Endothelial cell of umbilical vein (primary cell): Measurements from ENCODE around the gene CAMK2B.

Experiments used
- EZH2 ChIP-seq: IDR thresholded peaks from 2 replicates; pipeline ENCODE4 v1.6.1; 2012; ENCODE audit warnings: borderline replicate concordance, low read depth, mild to moderate bottlenecking, moderate library complexity, low read length, inconsistent platforms; ENCODE audit not compliant: severe bottlenecking
- FOS ChIP-seq: IDR thresholded peaks from 2 replicates; pipeline ENCODE4 v1.6.1; 2011; ENCODE audit warnings: mild to moderate bottlenecking, low read length, moderate library complexity, borderline replicate concordance; ENCODE audit not compliant: insufficient read depth
- GATA2 ChIP-seq: IDR thresholded peaks from 2 replicates; pipeline ENCODE4 v1.7.0; 2011; ENCODE audit warnings: low read depth, mild to moderate bottlenecking, moderate library complexity, mixed read lengths, low read length; ENCODE audit not compliant: insufficient read length, insufficient read depth
- JUN ChIP-seq: IDR thresholded peaks from 2 replicates; pipeline ENCODE4 v1.6.1; 2011; ENCODE audit warnings: borderline replicate concordance, low read depth; ENCODE audit not compliant: insufficient read length, insufficient read depth
- MAX ChIP-seq: IDR thresholded peaks from 2 replicates; pipeline ENCODE4 v1.6.1; 2011; ENCODE audit not compliant: insufficient read depth, insufficient read length
- MYC ChIP-seq: IDR thresholded peaks from one replicate; pipeline ENCODE4 v1.6.1; 2011; ENCODE audit warnings: mild to moderate bottlenecking, low read depth, low read length
- POLR2A ChIP-seq: IDR thresholded peaks from 2 replicates; pipeline ENCODE4 v1.6.1; 2012; ENCODE audit warnings: low read depth, mild to moderate bottlenecking, control low read depth, low read length
- POLR2AphosphoS5 ChIP-seq: IDR thresholded peaks from 2 replicates; pipeline ENCODE4 v1.6.1; 2012; ENCODE audit warnings: low read depth, mild to moderate bottlenecking, control low read depth, low read length, moderate library complexity; ENCODE audit not compliant: insufficient read depth
- TF ChIP-seq, protein P1 (sequence below), 2 donors: IDR thresholded peaks; 1 replicate in 1 of 2; 2 replicates in 1 of 2; pipeline ENCODE4 v1.5.1; 2011; ENCODE audit warnings: low read length in 2 of 2, mild to moderate bottlenecking in 2 of 2, moderate library complexity in 2 of 2, control low read depth in 1 of 2, inconsistent platforms in 1 of 2, low read depth in 1 of 2; ENCODE audit not compliant: insufficient read depth in 1 of 2; ENCODE audit errors: extremely low read depth in 1 of 2

DNA sequence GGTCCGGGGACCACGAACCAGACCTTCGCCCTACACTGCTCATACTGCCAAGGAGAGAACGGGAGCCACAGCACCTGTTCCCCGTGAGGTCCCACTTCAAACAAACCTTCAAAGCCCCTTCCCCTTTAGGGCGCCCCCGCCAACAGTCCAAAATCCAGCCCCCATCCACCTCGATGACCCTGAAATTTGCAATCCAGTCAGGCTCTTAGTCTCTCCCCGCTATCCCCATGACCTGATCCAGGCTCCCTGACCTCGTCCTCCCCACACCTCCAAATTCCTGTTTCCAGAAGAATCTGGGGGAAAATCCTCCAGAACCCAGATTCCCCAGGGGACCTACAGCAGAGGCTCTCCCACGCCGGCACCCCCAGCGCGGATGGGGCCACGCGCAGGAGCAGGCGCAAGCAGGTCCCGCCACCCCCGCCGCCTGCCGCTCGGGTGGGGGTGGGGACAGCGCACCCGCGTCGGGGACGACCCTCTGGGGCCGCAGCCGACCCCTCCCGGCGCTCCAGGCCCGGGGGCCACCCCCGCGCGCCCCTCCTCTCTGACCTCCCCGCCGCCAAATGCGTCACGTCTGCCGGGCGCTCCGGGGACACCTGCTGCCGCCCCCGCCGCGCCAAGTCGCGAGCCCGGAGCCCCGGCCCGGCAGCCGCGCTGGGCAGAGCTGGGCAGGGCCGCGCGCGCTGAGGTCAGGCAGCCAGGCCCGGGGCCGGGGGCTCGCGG is 753 bp downstream of the CAMK2B start:
- TF ChIP-seq, protein P1, sequence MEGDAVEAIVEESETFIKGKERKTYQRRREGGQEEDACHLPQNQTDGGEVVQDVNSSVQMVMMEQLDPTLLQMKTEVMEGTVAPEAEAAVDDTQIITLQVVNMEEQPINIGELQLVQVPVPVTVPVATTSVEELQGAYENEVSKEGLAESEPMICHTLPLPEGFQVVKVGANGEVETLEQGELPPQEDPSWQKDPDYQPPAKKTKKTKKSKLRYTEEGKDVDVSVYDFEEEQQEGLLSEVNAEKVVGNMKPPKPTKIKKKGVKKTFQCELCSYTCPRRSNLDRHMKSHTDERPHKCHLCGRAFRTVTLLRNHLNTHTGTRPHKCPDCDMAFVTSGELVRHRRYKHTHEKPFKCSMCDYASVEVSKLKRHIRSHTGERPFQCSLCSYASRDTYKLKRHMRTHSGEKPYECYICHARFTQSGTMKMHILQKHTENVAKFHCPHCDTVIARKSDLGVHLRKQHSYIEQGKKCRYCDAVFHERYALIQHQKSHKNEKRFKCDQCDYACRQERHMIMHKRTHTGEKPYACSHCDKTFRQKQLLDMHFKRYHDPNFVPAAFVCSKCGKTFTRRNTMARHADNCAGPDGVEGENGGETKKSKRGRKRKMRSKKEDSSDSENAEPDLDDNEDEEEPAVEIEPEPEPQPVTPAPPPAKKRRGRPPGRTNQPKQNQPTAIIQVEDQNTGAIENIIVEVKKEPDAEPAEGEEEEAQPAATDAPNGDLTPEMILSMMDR (IDR thresholded peaks at IDR 0.05; ENCODE audit: extremely low read depth in 1 of 2, insufficient read depth in 1 of 2, low read depth in 1 of 2, low read length in 2 of 2), result no peak
- TF ChIP-seq POLR2A, result no peak
- TF ChIP-seq EZH2, result peak; percentile 77
- no peak for TF ChIP-seq POLR2AphosphoS5
- no peak for TF ChIP-seq MAX
- TF ChIP-seq GATA2, result no peak
- no peak for TF ChIP-seq JUN
- TF ChIP-seq FOS, result no peak
- no peak for TF ChIP-seq MYC
